Fibroblast of the aortic adventitia (primary cell): ENCODE results near the gene ANKMY2. TPM values are rescaled to one million over a fixed set of nuclear protein-coding genes. Genes with fewer than 3 reads are reported as not detected.
"Not testable (repeated sequence)": the region's sequence is repeated elsewhere in the genome, so short reads cannot be mapped to it uniquely, and the experiment has no call there.

Experiments used
- DNase-seq: peaks from one replicate; pipeline ENCODE4 v3.0.0-alpha.2; 2010; ENCODE audit warnings: low read depth
- H3K4me3 ChIP-seq: 2 replicates; pipeline ENCODE4 v1.5.1; 2011; ENCODE audit warnings: low read depth, mild to moderate bottlenecking, control low read depth, low read length, moderate library complexity
- total RNA-seq: library from RNA; depleted of rRNA; stranded (reverse); fragments of >200 nt; gene quantifications from 2 replicates; pipeline ENCODE4 v1.2.3, GENCODE V29; 2012; ENCODE audit warnings: low replicate concordance
- TF ChIP-seq, protein P1 (sequence below): IDR thresholded peaks from 2 replicates; pipeline ENCODE4 v1.5.1; 2011; ENCODE audit warnings: mild to moderate bottlenecking, low read length, control low read depth, inconsistent platforms; ENCODE audit not compliant: insufficient read depth

ANKMY2 gene
- total RNA-seq, 1 donor: 30.2 TPM

DNA sequence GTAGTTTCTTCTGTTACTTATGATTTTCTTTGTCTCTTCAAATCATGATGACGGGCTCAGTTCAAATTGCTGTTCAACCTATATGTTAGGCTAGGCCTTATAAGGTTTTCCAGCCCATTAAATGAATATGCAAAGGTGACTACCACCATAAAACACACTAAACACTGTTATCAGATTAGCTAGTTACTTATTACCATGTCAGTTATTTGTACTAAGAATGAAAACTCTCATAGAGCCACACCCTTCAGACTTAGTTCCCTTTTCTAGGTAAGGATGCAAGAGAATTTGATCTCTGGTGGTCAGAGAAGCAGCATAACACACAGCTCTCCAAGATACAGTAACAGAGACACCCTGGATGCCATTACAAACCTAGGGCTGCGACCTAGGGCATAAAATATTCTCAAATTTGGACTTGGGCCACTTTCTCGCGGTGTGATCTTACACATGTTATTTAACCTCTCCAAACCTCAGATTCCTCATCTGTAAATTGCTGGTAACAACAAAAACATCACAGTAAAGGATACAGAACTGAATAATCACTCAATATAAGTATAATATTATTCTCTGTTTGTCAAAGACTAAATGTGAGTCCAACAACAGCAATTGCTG lies 35.6 kb downstream of the ANKMY2 start:
- TF ChIP-seq, protein P1, sequence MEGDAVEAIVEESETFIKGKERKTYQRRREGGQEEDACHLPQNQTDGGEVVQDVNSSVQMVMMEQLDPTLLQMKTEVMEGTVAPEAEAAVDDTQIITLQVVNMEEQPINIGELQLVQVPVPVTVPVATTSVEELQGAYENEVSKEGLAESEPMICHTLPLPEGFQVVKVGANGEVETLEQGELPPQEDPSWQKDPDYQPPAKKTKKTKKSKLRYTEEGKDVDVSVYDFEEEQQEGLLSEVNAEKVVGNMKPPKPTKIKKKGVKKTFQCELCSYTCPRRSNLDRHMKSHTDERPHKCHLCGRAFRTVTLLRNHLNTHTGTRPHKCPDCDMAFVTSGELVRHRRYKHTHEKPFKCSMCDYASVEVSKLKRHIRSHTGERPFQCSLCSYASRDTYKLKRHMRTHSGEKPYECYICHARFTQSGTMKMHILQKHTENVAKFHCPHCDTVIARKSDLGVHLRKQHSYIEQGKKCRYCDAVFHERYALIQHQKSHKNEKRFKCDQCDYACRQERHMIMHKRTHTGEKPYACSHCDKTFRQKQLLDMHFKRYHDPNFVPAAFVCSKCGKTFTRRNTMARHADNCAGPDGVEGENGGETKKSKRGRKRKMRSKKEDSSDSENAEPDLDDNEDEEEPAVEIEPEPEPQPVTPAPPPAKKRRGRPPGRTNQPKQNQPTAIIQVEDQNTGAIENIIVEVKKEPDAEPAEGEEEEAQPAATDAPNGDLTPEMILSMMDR: no peak
- H3K4me3 ChIP-seq: no peak overlapping the region
- no peak for DNase-seq

DNA sequence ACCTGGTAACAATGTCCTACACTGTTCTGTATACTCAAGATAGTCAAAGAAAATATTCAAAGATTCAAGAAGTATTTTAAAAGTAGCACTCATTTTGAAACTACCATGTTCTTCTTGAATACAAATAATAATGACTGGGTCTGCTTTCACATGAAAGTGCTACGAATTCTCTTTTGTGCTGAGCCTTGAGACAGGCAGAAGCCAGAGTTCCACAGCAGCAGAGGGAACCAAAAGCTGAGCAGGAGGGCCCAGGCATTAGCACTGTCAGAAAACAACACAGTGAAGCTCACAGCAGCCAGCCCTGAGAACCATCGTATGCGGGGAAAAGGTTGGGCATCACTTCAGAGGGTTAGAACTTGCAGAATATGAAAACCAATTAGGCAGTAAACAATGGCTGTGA lies 38.9 kb downstream of the ANKMY2 start:
- DNase-seq: no peak
- TF ChIP-seq, protein P1: no peak
- no peak overlapping the region for H3K4me3 ChIP-seq

DNA sequence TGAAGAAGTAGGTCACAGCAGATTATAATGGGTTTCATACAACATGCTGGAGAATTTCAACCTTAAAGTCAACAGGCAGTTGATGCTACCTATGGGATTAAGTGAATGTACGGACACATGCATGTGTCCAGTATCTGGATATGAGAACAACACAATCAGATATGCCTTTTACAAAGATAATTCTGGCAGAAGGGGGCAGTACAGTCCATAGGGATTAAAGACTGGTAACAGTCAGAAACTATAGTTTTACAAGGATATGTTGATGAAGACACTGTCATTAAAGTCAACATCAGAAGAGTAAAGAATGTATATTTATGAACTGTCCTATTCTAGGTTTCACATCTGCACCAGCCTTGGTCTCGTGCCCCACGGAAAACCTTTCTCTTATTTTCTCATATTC lies 41.5 kb downstream of the ANKMY2 start:
- peak; percentile 26 for DNase-seq
- no peak overlapping the region for H3K4me3 ChIP-seq
- TF ChIP-seq, protein P1: peak; percentile 22

DNA sequence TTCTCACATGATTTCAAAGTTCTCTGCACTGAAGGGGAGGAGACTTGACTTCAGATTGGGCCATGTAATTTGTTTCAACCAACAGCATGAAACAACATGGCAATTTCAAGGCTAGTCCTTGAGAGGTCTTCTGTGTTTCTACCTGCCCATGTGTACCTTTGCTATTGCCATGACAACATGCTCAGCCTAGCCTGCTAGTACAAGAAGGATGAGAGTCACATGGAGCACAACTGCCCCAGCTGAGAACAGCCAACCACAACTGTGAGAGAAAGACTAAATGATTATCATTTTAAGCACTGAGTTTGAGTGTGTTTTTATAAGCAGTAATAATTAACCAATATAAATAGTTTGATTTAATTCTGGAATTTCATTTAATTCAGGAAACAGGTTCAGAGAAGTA lies 41.9 kb downstream of the ANKMY2 start:
- no peak for DNase-seq
- TF ChIP-seq, protein P1: no peak
- H3K4me3 ChIP-seq: no peak overlapping the region

DNA sequence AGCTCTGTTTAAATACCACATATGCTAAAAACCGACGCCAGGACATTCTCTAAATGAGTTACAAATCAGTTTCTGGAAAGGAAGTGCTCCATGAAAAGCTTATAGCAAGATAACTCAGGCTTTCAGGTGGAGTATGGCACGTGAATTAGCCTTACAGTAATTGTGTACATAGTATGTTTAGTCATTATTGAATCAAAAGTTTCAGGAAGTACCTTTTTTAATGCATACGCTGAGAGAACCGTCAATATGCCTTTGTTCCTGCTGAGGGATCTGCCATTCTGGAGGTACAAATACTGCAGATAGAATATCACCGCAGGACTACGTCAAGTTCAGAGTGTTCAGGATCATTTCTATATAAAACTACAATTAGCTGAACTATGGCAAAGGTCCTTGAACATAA lies 45.7 kb downstream of the ANKMY2 start:
- DNase-seq: no peak
- H3K4me3 ChIP-seq: no peak overlapping the region
- TF ChIP-seq, protein P1: no peak

DNA sequence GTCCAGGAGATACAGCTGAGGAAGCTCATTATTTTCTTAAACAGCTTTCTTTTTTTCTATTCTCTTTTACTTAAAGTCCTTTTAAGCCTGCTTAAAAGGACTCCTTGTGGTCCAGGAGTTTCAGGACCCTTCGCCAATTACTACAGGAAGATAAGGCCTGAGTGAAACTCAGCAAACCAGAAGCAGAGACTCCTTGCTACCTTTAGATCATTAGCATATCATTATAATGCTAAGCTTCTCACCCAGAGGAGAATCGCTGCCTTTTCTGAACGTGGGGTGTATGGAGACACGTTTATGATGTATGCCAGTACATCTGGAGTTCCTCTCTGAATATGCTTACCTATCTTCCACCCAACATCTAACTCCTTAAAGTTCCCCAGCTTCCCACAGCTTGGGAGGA lies 47.5 kb downstream of the ANKMY2 start:
- DNase-seq: no peak
- TF ChIP-seq, protein P1: no peak
- H3K4me3 ChIP-seq: no peak overlapping the region

DNA sequence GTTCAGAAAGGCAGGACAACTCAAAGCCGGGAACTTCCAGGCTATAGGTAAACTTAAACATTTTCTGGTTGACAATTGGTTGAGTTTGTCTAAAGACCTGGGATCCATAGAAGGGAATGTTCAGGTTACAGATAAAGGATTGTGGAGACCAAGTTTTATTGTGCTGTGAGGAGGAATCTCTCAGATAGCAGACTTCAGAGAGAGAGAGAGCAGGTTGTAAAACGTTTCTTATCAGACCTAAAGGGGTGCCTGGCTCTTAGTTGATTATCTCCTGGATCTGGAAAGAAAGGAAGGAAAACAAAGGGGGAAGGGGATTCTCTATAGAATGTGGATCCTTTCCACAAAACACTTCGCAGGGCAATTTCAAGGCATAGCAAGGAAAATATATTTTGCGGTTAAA lies 50.0 kb downstream of the ANKMY2 start:
- H3K4me3 ChIP-seq, DNase-seq: not testable (repeated sequence)
